GM20431 (cell line): ENCODE measurements around the gene TEX12.
"Not testable (repeated sequence)": the region's sequence is repeated elsewhere in the genome, so short reads cannot be mapped to it uniquely, and the experiment has no call there.

Source experiments
- in situ Hi-C: fragments of 300-500 bp; cut with MseI, MboI; formaldehyde crosslinking; loops from one replicate; pipeline ENCODE4 v1.15.0; 2020; ENCODE audit warnings: low sequenced_read_pairs; ENCODE audit not compliant: unreplicated experiment

TEX12 gene

GRCh38 chr11:112163875-112164685 lies 3.1 kb upstream of the TEX12 start, which contains the start of gene IL18:
Gene IL18 (minus strand): TSS chr11:112164094. CDS start chr11:112155053, 9,041 bp downstream.
- in situ Hi-C loops: no loop called here

DNA sequence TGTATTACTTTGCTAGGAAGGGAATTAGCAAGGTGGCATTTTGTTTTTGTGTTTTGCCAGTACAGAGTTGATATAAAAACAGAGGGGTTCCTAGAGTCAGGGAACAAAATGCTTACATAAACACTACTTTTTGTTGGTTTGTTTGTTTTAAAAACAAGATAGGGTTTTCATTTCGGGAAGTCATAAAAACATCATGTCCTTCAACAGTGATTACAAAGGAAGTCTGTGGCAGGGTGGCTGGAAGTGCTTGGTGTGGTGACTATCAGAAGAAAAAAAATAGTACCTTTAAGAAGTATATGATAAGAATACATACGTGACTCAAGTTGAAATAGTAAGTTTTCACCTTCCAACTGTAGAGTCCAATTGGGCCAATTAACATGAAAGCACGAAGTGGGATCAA lies 2.1 kb upstream of the TEX12 start:
- in situ Hi-C loops: no loop called here

GRCh38 chr11:112166562-112166961 lies 610 bp upstream of the TEX12 start:
- in situ Hi-C loops: no loop called here

- in situ Hi-C loops: no loop called here
These were observed 5.3 kb downstream of the TEX12 start for GRCh38 chr11:112172362-112172994.

GRCh38 chr11:112173152-112173551 lies 6.0 kb downstream of the TEX12 start:
- in situ Hi-C loops: no loop called here

DNA sequence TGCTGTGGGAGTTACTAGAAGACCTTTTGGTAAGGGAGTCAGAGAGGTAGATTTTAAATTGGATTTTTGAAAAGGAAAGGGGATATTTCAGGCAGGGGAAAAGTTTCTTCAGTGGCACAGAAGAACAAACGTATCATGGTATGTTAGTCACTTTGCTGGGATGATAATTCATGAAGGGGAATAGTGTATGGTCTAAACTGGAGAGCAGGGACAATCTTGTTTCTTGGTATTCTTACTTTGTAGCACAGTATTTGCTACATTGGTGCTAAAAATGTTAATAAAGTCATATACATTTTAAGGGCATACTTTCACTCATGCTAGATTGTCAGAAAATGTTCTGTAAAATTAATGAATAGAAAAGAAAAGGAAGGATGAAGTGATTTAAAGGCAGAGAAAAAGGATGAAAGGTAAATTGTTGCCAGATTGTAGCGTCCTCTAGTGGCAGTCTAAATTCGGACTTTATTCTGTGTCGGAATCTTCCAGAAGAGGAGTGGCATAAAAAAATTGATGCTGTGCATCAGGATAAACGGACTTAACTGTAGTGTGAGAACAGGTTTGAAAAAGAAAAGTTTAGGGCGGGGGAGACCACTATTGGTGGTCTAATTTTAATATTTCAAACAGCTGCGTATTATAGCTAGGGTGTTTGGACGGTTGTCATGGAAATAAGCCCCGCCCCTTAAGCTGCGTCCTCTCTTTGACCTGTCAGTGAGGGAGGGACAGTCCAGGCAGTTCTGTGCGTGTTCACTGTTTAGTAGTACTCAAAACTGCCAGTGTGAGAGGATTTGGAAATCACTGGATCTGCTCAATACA lies 7.8 kb downstream of the TEX12 start, which contains the start of gene BCO2:
BCO2 (plus strand) TSS at position 724 of the 810 bp plus-strand sequence. CDS start 90 bp downstream, outside the sequence.
- in situ Hi-C loops: no loop called here

DNA sequence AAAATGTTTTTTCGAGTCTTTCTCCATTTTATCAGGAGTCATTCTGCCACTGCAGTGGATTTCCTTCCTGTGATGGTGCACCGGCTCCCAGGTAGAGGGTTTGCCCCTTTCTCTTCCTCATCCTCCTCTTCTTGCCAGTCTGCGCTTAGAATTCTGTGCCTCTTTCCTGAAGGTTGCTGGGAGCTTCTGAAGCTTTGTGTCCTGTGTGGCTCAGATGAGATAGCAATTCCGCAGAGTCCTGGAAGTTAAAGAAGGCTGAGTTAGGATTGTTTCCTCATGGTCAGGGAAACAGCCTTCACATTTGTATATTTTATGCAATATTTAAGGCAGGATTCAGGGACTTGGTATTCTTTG lies 8.4 kb downstream of the TEX12 start:
- in situ Hi-C loops: no loop called here

DNA sequence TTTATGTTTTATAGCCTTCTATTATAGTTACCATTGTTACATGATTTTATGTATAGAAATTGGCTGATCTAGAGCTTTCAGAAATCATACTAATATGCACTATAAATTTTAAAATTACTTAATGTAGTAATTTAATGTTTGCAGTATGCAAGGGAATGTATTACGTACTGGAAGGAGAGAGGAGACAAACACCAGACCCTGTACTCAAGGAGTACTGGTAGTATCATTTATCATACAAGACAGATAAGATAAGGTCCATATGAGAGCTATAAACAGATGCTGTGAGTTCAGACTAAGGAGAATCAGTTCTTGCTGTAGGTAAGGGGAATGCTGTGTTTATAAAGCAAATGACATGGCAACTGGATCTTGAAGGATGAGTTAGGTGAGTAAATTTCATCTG lies 8.9 kb downstream of the TEX12 start:
- in situ Hi-C loops: no loop called here

GRCh38 chr11:112177589-112177988 lies 10.4 kb downstream of the TEX12 start:
- in situ Hi-C loops: no loop called here

GRCh38 chr11:112178428-112178827 lies 11.3 kb downstream of the TEX12 start:
- in situ Hi-C loops: no loop called here

DNA sequence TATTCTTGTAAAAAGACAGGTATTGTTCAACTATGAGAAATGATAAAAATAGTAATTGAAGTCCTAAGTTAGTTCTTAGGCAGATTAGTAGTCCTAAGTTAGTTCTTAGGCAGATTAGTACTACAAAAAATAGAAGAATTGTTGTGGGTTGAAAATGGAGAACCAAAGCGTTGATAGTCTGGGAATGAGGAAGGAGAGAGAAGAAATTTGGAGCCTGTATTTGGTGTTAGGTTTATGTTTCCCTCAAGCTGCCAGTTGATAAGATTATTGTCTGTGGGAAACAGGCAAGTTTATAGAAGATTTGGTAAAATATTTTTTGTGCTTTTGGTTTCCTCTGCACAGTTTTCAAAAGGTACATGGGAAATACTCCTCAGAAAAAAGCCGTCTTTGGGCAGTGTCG lies 11.8 kb downstream of the TEX12 start:
- in situ Hi-C loops: no loop called here

GRCh38 chr11:112179601-112180000 lies 12.4 kb downstream of the TEX12 start:
- in situ Hi-C loops: no loop called here

DNA sequence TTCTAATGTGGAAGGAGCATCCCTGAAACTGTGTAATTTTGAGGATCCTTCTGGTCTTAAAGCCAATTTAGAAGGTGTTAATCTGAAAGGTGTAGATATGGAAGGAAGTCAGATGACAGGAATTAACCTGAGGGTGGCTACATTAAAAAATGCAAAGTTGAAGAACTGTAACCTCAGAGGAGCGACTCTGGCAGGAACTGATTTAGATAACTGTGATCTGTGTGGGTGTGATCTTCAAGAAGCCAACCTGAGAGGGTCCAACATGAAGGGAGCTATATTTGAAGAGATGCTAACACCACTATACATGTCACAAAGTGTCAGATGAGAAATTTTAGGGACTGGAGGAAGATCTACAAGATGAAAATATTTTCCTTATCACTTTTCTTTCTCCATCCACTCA lies 15.7 kb downstream of the TEX12 start:
- in situ Hi-C loops: no loop called here

DNA sequence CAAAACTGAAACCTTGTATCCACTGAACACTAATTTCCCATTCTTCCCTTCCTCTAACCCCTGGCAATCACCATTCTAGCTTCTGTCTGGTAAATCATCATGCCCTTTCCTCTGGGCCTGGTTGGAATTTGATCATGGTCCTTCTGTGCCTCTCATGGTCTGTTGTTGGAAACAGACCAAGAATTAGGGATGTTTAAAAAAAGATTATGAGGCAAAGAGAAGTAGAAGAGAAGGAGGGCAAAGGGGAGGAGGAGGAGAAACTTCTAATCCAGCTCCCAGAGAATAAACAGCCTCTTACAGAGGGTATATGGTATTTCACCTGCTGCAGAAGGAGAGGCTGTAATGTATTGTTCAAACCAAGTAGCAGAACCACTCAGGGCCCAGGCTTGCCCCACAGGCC lies 18.7 kb downstream of the TEX12 start:
- in situ Hi-C loops: no loop called here

DNA sequence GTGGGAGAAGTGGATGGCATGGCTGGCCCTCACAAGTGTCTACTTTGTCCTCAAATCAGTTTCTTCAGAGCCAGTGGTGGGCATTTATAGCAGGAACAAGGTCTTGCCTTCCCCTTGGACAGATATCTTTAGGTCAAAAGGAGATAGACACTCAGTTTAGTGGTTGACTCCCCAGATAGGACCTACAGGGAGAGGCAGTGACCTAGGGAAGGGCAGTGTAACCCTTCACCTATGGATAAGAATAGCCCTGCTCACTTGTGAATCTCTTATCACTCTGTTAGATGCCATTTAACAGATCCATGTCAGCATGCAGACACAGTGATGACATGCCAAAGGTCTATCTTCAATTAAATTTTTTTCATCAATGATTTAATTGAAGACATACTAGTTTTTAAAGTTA lies 19.1 kb downstream of the TEX12 start:
- in situ Hi-C loops: no loop called here

- in situ Hi-C loops: not testable (repeated sequence)
These were observed 27.9 kb downstream of the TEX12 start for GRCh38 chr11:112195113-112195512.

GRCh38 chr11:112195951-112196351 lies 28.8 kb downstream of the TEX12 start:
- in situ Hi-C loops: no loop called here

DNA sequence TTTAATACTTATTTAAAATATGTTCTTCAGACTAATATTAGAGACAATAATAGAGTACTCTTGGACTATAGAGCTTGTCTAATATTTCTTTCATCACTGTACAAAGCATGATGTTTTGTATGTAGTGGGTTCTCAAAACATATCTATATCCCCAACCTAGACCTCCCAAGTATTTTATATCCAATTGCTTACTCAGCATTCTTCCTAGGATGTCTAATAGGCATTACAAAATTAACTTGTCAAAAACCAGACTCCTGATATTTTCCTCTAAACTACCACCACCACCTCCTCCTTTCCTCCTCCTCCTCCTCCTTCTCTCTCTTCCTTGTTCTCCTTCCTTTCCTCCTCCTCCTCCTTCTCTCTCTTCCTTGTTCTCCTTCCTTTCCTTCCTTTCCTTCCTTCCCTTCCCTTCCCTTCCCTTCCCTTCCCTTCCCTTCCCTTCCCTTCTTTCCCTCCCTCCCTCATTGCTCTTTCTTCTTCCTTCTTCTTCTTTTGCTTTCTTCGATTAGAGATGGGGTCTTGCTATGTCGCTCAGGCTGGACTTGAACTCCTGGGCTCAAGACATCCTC lies 29.4 kb downstream of the TEX12 start:
- in situ Hi-C loops: no loop called here

GRCh38 chr11:112199101-112199500 lies 31.9 kb downstream of the TEX12 start:
- in situ Hi-C loops: not testable (repeated sequence)

DNA sequence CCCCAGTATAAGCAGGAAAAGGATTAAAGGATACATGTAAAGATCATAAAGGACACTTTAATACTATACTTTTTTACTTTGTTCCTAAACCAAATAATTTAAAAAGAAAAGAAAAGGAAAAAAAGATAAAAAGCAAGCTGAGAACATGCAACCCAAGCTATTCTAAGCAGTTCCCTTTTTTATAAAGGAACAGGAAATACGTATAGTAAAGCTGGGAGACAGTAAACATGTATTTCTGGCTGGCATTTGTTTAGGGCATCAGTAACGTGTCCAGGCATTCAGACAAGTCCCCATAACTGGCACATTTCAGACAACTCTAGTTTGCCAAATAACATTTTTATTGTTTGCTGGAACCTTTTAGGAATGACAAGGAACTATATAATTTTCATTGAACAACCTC lies 33.1 kb downstream of the TEX12 start:
- in situ Hi-C loops: no loop called here
